CD4-positive, alpha-beta T cell treated with Interferon gamma for 1 hour (primary cell): ENCODE data around the gene EPB41L5.

Experiments
- DNase-seq: peaks from one replicate; pipeline ENCODE4 v3.0.0-alpha.2; 2020

EPB41L5 gene

DNA sequence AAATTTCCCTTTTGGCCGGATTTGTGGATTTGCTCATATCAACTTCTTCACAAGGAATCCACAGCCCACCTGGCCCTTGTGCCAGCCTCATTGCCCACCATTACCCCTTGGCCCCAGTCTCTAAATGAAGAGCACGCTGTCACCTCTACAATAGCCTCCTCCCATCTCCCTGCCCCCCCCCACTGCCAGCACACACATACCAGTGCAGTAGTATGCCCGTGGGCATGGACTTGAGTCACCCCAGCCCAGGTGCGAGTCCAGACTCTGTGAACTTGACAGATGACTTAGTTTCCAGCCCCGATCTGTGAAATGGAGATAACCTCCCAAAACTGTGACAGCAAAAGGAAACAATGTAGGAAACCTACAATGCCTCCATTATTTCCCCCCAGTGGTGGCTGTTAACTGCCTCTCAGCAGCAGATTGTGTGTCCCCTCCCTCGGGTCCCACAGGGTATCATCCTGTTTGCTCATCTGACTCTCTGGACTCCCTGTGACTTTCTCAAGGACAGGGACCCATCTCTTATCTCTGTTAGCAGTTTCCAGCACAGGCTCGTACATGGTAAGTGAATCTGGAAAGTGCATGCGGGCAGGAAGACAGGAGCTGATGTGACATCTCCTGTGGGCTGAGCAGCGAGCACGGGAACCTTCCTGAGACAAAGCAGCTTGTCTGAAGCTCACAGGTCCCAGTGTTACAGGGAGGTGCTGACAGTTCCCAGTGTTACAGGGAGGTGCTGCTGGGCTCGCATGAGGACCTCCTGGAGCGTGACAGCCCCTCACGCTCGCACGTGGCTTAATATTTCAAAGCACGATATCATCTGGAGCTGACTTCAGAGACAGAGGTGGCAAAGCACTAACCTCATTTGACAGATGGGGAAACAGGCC lies 214.5 kb downstream of the EPB41L5 start:
- no peak for DNase-seq

- DNase-seq = no peak
Measured at GRCh38 chr2:120228503-120228902, 215.6 kb downstream of the EPB41L5 start.
